HG03575 (cell line): ENCODE results near the gene OR1E2.
"Not testable (repeated sequence)": the region's sequence is repeated elsewhere in the genome, so short reads cannot be mapped to it uniquely, and the experiment has no call there.

ENCODE experiments used
- ATAC-seq: cut with Tn5 transposase; IDR thresholded peaks from one replicate; pipeline ENCODE4 v1.9.1; 2021; ENCODE audit not compliant: unreplicated experiment, insufficient number of reproducible peaks, low FRiP score; ENCODE audit errors: extremely low read depth

OR1E2 gene

DNA sequence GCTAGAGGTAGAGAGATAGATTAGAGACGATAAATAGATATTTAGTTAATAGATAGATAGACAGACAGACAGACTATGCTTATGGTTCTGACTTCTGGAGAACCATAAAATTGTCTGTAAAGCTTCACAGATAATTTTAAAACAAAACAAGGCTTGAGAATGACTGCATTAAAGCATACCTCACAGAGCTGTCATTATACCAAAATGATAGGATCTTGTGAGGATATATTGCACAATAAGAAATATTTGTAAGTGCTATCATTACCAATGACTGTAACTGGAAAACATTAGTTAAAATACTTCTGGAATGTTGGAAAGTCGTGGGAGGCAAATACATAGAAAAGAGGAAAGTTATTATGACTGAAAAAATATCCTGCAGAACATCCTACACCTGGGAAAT is 31.9 kb downstream of the OR1E2 start:
- ATAC-seq, result no peak

DNA sequence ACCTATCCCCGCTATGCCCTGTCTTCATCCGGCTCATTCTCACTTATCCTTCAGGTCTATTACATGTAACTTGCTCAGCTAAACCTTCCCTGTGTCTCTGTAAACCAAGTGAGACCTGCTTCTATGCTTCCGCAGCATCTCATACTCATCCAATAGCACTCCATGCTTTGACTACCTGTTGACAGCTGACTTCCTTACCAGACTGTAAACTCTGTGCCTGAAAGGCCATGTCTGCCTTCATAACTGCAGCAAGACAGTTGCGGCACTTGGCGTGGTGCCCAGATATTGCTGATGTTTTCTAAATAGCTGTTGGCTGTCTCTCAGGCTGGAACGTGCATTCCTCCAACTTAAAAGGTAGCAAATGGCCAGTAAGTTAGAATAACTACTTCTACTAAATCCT is 33.6 kb downstream of the OR1E2 start:
- no peak for ATAC-seq

DNA sequence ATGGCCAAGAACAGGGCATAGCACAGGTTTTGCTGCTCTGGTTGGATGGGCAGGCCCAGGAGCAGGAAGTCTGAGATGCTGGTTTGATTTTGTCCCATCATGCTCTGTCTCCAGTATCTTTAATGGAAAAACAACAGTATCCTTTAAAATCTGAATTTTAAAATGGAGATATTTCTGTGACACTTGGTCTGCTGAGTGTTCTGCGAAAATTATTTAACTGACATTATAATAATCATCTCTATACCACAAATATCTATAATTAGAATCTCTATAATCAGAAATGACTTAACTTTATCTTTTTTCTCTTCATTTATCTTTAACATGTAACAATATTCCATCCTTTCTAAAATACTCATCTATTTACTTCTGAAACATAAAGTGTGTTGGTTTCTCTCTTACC is 35.3 kb downstream of the OR1E2 start, which contains the start of gene OR1E1:
Gene OR1E1 (minus strand): TSS at position 101 of the 400 bp plus-strand sequence. CDS start 0 bp downstream, at position 101.
- ATAC-seq, result no peak

- ATAC-seq, result not testable (repeated sequence)
Measured at GRCh38 chr17:3397801-3398200, 35.8 kb downstream of the OR1E2 start.

GRCh38 chr17:3389791-3390190 is 43.9 kb downstream of the OR1E2 start:
- no peak for ATAC-seq

GRCh38 chr17:3385869-3386816 is 47.5 kb downstream of the OR1E2 start, which contains the start of gene OR3A2:
OR3A2 (minus strand) TSS chr17:3386308.
- ATAC-seq, result no peak
